NCI-H226 (cell line): Measurements from ENCODE around the gene SPNS2.

Experiments used
- DNase-seq: peaks from one replicate; pipeline ENCODE4 v3.0.0-alpha.2; 2015

Gene SPNS2

GRCh38 chr17:4498461-4499397 is at the start of gene SPNS2:
Gene SPNS2, plus strand, starts transcription at chr17:4498881. Its CDS starts 167 bp downstream, at chr17:4499048.
- peak; percentile 64 for DNase-seq

- DNase-seq, result no peak
Measured at GRCh38 chr17:4449736-4450135, 48.9 kb upstream of the SPNS2 start.

GRCh38 chr17:4450710-4451316 is 47.9 kb upstream of the SPNS2 start:
- no peak for DNase-seq

GRCh38 chr17:4453812-4454591 is 44.7 kb upstream of the SPNS2 start:
- no peak for DNase-seq

- no peak for DNase-seq
Measured at GRCh38 chr17:4460661-4461060, 38.0 kb upstream of the SPNS2 start.

- DNase-seq, result no peak
Measured at GRCh38 chr17:4463818-4464476, 34.7 kb upstream of the SPNS2 start.

- DNase-seq, result no peak
Measured at GRCh38 chr17:4465786-4466185, 32.9 kb upstream of the SPNS2 start.

- no peak for DNase-seq
Measured at GRCh38 chr17:4467287-4467686, 31.4 kb upstream of the SPNS2 start.

- DNase-seq, result no peak
Measured at GRCh38 chr17:4469552-4469951, 29.1 kb upstream of the SPNS2 start.

- DNase-seq, result no peak
Measured at GRCh38 chr17:4472286-4472685, 26.4 kb upstream of the SPNS2 start.

GRCh38 chr17:4474093-4474492 is 24.6 kb upstream of the SPNS2 start:
- DNase-seq, result no peak

- DNase-seq, result no peak
Measured at GRCh38 chr17:4475001-4475400, 23.7 kb upstream of the SPNS2 start.

- no peak for DNase-seq
Measured at GRCh38 chr17:4475463-4475862, 23.2 kb upstream of the SPNS2 start.

- DNase-seq, result no peak
Measured at GRCh38 chr17:4476017-4476416, 22.7 kb upstream of the SPNS2 start.

- no peak for DNase-seq
Measured at GRCh38 chr17:4476511-4477070, 22.1 kb upstream of the SPNS2 start.

GRCh38 chr17:4477255-4477791 is 21.4 kb upstream of the SPNS2 start:
- DNase-seq, result no peak

- no peak for DNase-seq
Measured at GRCh38 chr17:4478318-4478830, 20.3 kb upstream of the SPNS2 start.

GRCh38 chr17:4479340-4479981 is 19.2 kb upstream of the SPNS2 start:
- no peak for DNase-seq

GRCh38 chr17:4479982-4480751 is 18.5 kb upstream of the SPNS2 start:
- DNase-seq, result no peak
